MCF 10A (cell line): Measurements from ENCODE around the gene FOXK1. TPM values are rescaled to one million over a fixed set of nuclear protein-coding genes. Genes with fewer than 3 reads are reported as not detected.

ENCODE experiments used
- BruUV-seq: library from RNA; stranded (reverse); fragments of 400-500 nt; replicated peaks from 2 replicates; lab custom pipeline; 2021; lab: Mats Ljungman, UMichigan
- CTCF ChIA-PET: fragments of 300-600 bp; sonication (Branson Sonifier 250); formaldehyde crosslinking; extraction: SDS; loops from one replicate; lab custom pipeline; 2021; ENCODE audit warnings: antibody characterized with exemption, inconsistent platforms; lab: Yijun Ruan, JAX
- POLR2A ChIA-PET: fragments of 300-600, 350-650 bp; sonication (Branson Sonifier 250); formaldehyde crosslinking; extraction: SDS; loops from one replicate; lab custom pipeline; 2020; ENCODE audit warnings: antibody characterized with exemption, inconsistent platforms; lab: Yijun Ruan, JAX
- DNase-seq: peaks from one replicate; pipeline ENCODE4 v3.0.0-alpha.2; 2018; ENCODE audit not compliant: unreplicated experiment
- H3K27ac Mint-ChIP-seq: one replicate; pipeline ENCODE4 v1.8.0; 2022; ENCODE audit warnings: mild to moderate bottlenecking, low read depth, mixed read lengths; ENCODE audit not compliant: unreplicated experiment
- H3K27me3 Mint-ChIP-seq: one replicate; pipeline ENCODE4 v1.8.0; 2022; ENCODE audit warnings: mixed read lengths; ENCODE audit not compliant: insufficient read depth, unreplicated experiment
- H3K36me3 Mint-ChIP-seq: one replicate; pipeline ENCODE4 v1.8.0; 2022; ENCODE audit warnings: mild to moderate bottlenecking, moderate library complexity, mixed read lengths; ENCODE audit not compliant: insufficient read depth, unreplicated experiment
- H3K4me1 Mint-ChIP-seq: one replicate; pipeline ENCODE4 v1.8.0; 2022; ENCODE audit warnings: mixed read lengths; ENCODE audit not compliant: insufficient read depth, unreplicated experiment
- H3K4me3 Mint-ChIP-seq: one replicate; pipeline ENCODE4 v1.8.0; 2022; ENCODE audit warnings: mild to moderate bottlenecking, moderate library complexity, mixed read lengths; ENCODE audit not compliant: unreplicated experiment
- H3K9me3 Mint-ChIP-seq: one replicate; pipeline ENCODE4 v1.8.0; 2022; ENCODE audit warnings: mixed read lengths; ENCODE audit not compliant: unreplicated experiment
- CTCF ChIP-seq: fragments of 200-600 bp; IDR thresholded peaks from one replicate; pipeline ENCODE4 v1.8.0; 2022; ENCODE audit warnings: antibody characterized with exemption, mild to moderate bottlenecking; ENCODE audit not compliant: unreplicated experiment
- intact Hi-C: fragments of 100-400 bp; cut with micrococcal nuclease; formaldehyde crosslinking; loops from 2 replicates; pipeline ENCODE4 v1.14.1; 2022
- total RNA-seq: library from RNA; stranded (reverse); gene quantifications from 2 replicates; pipeline ENCODE4 v1.2.3, GENCODE V29; 2022

The FOXK1 gene
- total RNA-seq, 1 experiment from 2014 or later, result 37.7 TPM

- intact Hi-C loops, result loop anchor here (1.0 to 2.0 kb wide), 4 partner anchors 31 to 113 kb away; no protein-coding TSS in a partner anchor
- peak overlapping the region; percentile 97 for H3K27ac Mint-ChIP-seq
- peaks cover 70% of the 10 kb centered on the region for H3K36me3 Mint-ChIP-seq
- TF ChIP-seq CTCF, result no peak
- no peaks in the 10 kb centered on the region for H3K27me3 Mint-ChIP-seq
- CTCF ChIA-PET, result no interaction called here
- no peak for DNase-seq
- H3K4me1 Mint-ChIP-seq, result peaks cover 4% of the 10 kb centered on the region
- POLR2A ChIA-PET, result interaction anchor here (0.6 to 5.3 kb wide), 20 partner anchors 10 to 745 kb away, joined by 3 to 46 read pairs (median 4); partner anchors contain the start of genes AP5Z1 and FOXK1
- H3K4me3 Mint-ChIP-seq, result peak overlapping the region; percentile 73
- BruUV-seq, result TSS peak; percentile 45
- H3K9me3 Mint-ChIP-seq, result no peaks in the 10 kb centered on the region
These were observed 63.3 kb downstream of the FOXK1 start for GRCh38 chr7:4745265-4745919.

GRCh38 chr7:4745971-4746919, 64.2 kb downstream of the FOXK1 start:
- CTCF ChIA-PET, result interaction anchor here (0.6 to 0.7 kb wide), 2 partner anchors 9 to 340 kb away, joined by 3 read pairs; no protein-coding TSS in a partner anchor
- no peaks in the 10 kb centered on the region for H3K27me3 Mint-ChIP-seq
- BruUV-seq, result TSS peak; percentile 89
- peaks cover 4% of the 10 kb centered on the region for H3K4me1 Mint-ChIP-seq
- peak overlapping the region; percentile 73 for H3K4me3 Mint-ChIP-seq
- POLR2A ChIA-PET, result interaction anchor here (0.7 to 5.3 kb wide), 19 partner anchors 9 to 679 kb away, joined by 3 to 46 read pairs (median 4); partner anchors contain the start of genes AP5Z1 and FOXK1
- no peaks in the 10 kb centered on the region for H3K9me3 Mint-ChIP-seq
- peak overlapping the region; percentile 97 for H3K27ac Mint-ChIP-seq
- peaks cover 70% of the 10 kb centered on the region for H3K36me3 Mint-ChIP-seq
- TF ChIP-seq CTCF, result no peak
- DNase-seq, result peak; percentile 62
- intact Hi-C loops, result loop anchor here (1.0 to 2.0 kb wide), 4 partner anchors 31 to 113 kb away; no protein-coding TSS in a partner anchor

GRCh38 chr7:4747013-4747412, 64.9 kb downstream of the FOXK1 start:
- intact Hi-C loops, result no loop called here
- ChIA-PET CTCF (interaction anchor here (0.6 kb wide), 3 partner anchors 104 to 339 kb away, joined by 3 read pairs; no protein-coding TSS in a partner anchor), POLR2A (interaction anchor here (0.6 to 5.3 kb wide), 9 partner anchors 12 to 330 kb away, joined by 3 to 46 read pairs (median 4); partner anchors contain the start of genes AP5Z1 and FOXK1)
- Mint-ChIP-seq H3K4me3 (no peak overlapping the region), H3K27me3 (no peaks in the 10 kb centered on the region), H3K9me3 (no peaks in the 10 kb centered on the region), H3K36me3 (peaks cover 65% of the 10 kb centered on the region), H3K4me1 (peaks cover 4% of the 10 kb centered on the region), H3K27ac (peak overlapping the region; percentile 73)
- no TSS peak for BruUV-seq
- no peak for TF ChIP-seq CTCF
- DNase-seq, result no peak
